ENCODE results near the gene GLMN. TPM values are rescaled to one million over a fixed set of nuclear protein-coding genes. Genes with fewer than 3 reads are reported as not detected.

The GLMN gene
- total RNA-seq, 1 donor from 2014 or later = 19.9 TPM

DNA sequence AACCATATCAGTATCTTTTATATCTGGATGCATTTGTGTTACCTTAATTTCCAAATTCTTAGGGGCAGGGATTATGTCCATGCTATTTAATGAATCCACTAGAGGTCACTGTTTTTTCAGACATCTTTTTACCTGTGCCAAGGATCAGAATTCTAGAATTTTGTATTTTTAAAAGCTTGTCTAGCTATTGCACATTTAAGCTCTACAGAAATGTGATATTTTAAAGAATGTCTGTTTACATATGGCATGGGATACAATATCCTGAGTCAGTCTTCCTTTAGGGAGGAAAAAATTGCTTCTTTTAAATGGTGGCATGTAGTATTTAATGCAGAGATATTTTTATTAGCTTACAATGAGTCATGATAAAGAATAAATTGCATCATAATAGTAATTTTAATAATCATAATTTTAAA is 11.4 kb upstream of the GLMN start:
- Mint-ChIP-seq H3K9me3 (no peaks in the 10 kb centered on the region), H3K4me3 (no peak overlapping the region), H3K36me3 (peaks cover 19% of the 10 kb centered on the region), H3K27ac (no peak overlapping the region), H3K4me1 (ENCODE audit: unreplicated experiment) (no peaks in the 10 kb centered on the region), H3K27me3 (no peaks in the 10 kb centered on the region)
- no peak for DNase-seq (ENCODE audit: extremely low spot score, unreplicated experiment)
- TF ChIP-seq, protein P1, sequence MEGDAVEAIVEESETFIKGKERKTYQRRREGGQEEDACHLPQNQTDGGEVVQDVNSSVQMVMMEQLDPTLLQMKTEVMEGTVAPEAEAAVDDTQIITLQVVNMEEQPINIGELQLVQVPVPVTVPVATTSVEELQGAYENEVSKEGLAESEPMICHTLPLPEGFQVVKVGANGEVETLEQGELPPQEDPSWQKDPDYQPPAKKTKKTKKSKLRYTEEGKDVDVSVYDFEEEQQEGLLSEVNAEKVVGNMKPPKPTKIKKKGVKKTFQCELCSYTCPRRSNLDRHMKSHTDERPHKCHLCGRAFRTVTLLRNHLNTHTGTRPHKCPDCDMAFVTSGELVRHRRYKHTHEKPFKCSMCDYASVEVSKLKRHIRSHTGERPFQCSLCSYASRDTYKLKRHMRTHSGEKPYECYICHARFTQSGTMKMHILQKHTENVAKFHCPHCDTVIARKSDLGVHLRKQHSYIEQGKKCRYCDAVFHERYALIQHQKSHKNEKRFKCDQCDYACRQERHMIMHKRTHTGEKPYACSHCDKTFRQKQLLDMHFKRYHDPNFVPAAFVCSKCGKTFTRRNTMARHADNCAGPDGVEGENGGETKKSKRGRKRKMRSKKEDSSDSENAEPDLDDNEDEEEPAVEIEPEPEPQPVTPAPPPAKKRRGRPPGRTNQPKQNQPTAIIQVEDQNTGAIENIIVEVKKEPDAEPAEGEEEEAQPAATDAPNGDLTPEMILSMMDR (conservative IDR thresholded peaks at IDR 0.05) = peak; percentile 77

DNA sequence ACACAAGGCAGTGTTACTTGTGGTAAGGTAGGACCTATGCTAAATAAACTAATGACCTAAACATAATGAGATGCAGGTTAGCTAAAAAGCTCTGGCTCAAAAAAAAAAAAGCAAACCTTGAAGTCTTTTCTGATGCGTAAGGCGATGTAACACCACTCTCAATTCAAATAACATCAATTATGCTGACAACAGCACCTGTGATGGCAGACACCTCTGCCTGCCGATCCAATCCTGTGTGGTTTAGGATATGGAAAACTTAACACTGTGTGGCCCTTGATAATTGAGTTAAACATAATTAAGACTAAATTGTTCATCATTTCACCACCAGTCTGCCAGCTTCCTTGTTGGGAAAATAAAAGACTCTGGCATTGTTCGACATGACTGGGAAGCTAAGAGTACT is 9.2 kb upstream of the GLMN start:
- TF ChIP-seq, protein P1 (conservative IDR thresholded peaks at IDR 0.05) = no peak
- Mint-ChIP-seq H3K9me3 (no peaks in the 10 kb centered on the region), H3K4me3 (no peak overlapping the region), H3K36me3 (peaks cover 19% of the 10 kb centered on the region), H3K27me3 (no peaks in the 10 kb centered on the region), H3K4me1 (ENCODE audit: unreplicated experiment) (no peaks in the 10 kb centered on the region), H3K27ac (no peak overlapping the region)
- no peak for DNase-seq (ENCODE audit: extremely low spot score, unreplicated experiment)

DNA sequence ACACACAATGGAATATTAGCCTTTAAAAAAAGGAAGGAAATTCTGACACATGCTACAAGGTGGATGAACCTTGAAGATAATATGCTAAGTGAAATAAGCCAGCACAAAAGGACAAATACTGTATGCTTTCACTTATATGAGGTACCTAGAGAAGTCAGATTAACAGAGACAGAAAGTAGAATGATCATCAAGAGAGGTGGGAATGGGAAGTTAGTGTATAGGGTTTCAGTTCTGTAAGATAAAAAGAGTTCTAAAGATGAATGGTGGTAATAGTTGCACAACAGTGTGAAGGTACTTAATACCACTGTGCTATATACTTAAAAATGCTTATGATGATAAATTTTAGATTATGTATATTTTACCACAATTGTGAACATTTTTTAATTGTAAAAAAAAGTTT is 7.2 kb upstream of the GLMN start:
- no peak for DNase-seq (ENCODE audit: extremely low spot score, unreplicated experiment)
- Mint-ChIP-seq H3K4me3 (no peak overlapping the region), H3K4me1 (ENCODE audit: unreplicated experiment) (peaks cover 7% of the 10 kb centered on the region), H3K27me3 (no peaks in the 10 kb centered on the region), H3K27ac (no peak overlapping the region), H3K9me3 (no peaks in the 10 kb centered on the region), H3K36me3 (peaks cover 19% of the 10 kb centered on the region)
- TF ChIP-seq, protein P1 (conservative IDR thresholded peaks at IDR 0.05) = no peak

DNA sequence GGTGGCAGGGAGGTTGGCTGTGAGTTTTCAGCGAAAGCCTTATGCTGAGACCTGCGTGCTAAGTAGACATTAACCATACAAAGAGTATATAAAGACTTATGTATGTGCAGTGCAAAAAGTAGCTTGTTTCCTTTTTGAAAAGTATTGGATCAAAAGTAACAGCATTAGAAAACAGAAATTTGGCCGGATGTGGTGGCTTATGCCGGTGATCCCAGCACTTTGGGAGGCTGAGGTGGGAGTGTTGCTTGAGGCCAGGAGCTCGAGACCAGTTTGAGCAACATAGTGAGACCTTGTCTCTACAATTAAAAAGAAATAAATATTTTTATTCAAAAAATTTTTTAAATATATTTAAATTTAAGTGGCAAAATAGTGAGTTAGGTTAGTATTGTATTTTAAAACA is 2.2 kb upstream of the GLMN start:
- H3K27me3 Mint-ChIP-seq = no peaks in the 10 kb centered on the region
- DNase-seq (ENCODE audit: extremely low spot score, unreplicated experiment) = no peak
- H3K36me3 Mint-ChIP-seq = peaks cover 20% of the 10 kb centered on the region
- H3K9me3 Mint-ChIP-seq = no peaks in the 10 kb centered on the region
- peak overlapping the region; percentile 28 for H3K4me3 Mint-ChIP-seq
- no peak overlapping the region for H3K27ac Mint-ChIP-seq
- H3K4me1 Mint-ChIP-seq (ENCODE audit: unreplicated experiment) = peaks cover 15% of the 10 kb centered on the region
- TF ChIP-seq, protein P1 (conservative IDR thresholded peaks at IDR 0.05) = no peak

DNA sequence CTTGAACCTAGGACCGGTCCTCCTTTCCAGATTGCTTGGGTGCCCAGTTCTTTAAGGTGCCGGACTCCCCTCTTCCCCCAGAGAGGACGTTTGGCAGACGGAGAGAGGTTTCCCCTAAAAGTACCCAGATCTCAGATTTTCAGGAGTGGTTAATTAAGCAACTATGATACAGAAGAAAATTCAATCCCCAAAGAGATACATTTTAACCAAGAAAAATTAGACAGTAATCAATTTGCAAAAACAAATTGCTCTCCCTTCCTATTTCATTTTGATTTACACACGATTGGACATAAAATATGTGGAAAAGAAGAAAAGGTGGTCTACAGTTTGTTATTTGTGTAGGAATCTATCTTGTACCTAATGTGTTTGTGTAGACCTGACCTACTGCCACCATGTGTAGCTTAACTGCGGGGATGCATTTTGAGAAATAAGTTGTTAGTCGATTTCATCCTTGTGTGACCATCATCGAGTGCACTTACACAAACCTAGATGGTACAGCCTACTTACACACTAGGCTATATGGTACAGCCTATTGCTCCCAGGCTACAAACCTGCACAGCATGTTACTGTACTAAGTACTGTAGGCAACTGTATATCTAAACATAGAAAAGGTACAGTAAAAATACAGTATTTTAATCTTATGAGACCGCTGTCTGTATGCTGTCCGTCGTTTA is 827 bp upstream of the GLMN start:
- peak overlapping the region; percentile 97 for H3K4me3 Mint-ChIP-seq
- DNase-seq (ENCODE audit: extremely low spot score, unreplicated experiment) = no peak
- no peaks in the 10 kb centered on the region for H3K27me3 Mint-ChIP-seq
- peak overlapping the region; percentile 98 for H3K27ac Mint-ChIP-seq
- peaks cover 15% of the 10 kb centered on the region for H3K4me1 Mint-ChIP-seq (ENCODE audit: unreplicated experiment)
- TF ChIP-seq, protein P1 (conservative IDR thresholded peaks at IDR 0.05) = no peak
- H3K9me3 Mint-ChIP-seq = no peaks in the 10 kb centered on the region
- peaks cover 23% of the 10 kb centered on the region for H3K36me3 Mint-ChIP-seq
